Activated CD8-positive, alpha-beta T cell treated with anti-CD3 and anti-CD28 coated beads for 36 hours (primary cell): Measurements from ENCODE around the gene SYNE2. TPM values are rescaled to one million over a fixed set of nuclear protein-coding genes. Genes with fewer than 3 reads are reported as not detected.

Experiments
- ATAC-seq: fragments of 200-7000 bp; cut with Tn5 transposase; one replicate; pipeline ENCODE4 v1.10.0; 2021; ENCODE audit warnings: mild to moderate bottlenecking, moderate library complexity
- CTCF ChIA-PET: fragments of 350-600 bp; sonication (Branson Sonifier 250); formaldehyde crosslinking; loops from one replicate; lab custom pipeline; 2021; ENCODE audit warnings: antibody characterized with exemption; lab: Charles Lee
- POLR2A ChIA-PET: fragments of 350-600 bp; sonication (Branson Sonifier 250); formaldehyde crosslinking; loops from one replicate; lab custom pipeline; 2021; ENCODE audit warnings: antibody characterized with exemption; lab: Charles Lee
- DNase-seq: peaks from one replicate; pipeline ENCODE4 v3.0.0-alpha.2; 2020
- H3K27ac Mint-ChIP-seq: one replicate; pipeline ENCODE4 v1.8.0; 2021; ENCODE audit warnings: mild to moderate bottlenecking, mixed read lengths
- H3K27me3 Mint-ChIP-seq: one replicate; pipeline ENCODE4 v1.8.0; 2021; ENCODE audit warnings: mixed read lengths
- H3K36me3 Mint-ChIP-seq: one replicate; pipeline ENCODE4 v1.8.0; 2021; ENCODE audit warnings: low read depth, mixed read lengths
- H3K4me1 Mint-ChIP-seq: one replicate; pipeline ENCODE4 v1.8.0; 2021; ENCODE audit warnings: low read depth, mixed read lengths
- H3K4me3 Mint-ChIP-seq: one replicate; pipeline ENCODE4 v1.8.0; 2021; ENCODE audit warnings: mild to moderate bottlenecking, moderate library complexity, mixed read lengths
- H3K9me3 Mint-ChIP-seq: one replicate; pipeline ENCODE4 v1.8.0; 2021; ENCODE audit warnings: mixed read lengths
- intact Hi-C: fragments of 100-400 bp; cut with micrococcal nuclease; formaldehyde crosslinking; loops from one replicate; pipeline ENCODE4 v1.10.0; 2022
- total RNA-seq, 2 experiments: library from RNA; stranded (reverse); gene quantifications; one replicate each; pipeline ENCODE4 v1.2.3, GENCODE V29; 2021
- TF ChIP-seq, protein P1 (sequence below): fragments of 200-600 bp; IDR thresholded peaks from one replicate; pipeline ENCODE4 v1.8.0; 2022; ENCODE audit warnings: antibody characterized with exemption, mild to moderate bottlenecking

SYNE2 gene
- total RNA-seq, 2 experiments from 2014 or later: 28.1 to 29.0 TPM

DNA sequence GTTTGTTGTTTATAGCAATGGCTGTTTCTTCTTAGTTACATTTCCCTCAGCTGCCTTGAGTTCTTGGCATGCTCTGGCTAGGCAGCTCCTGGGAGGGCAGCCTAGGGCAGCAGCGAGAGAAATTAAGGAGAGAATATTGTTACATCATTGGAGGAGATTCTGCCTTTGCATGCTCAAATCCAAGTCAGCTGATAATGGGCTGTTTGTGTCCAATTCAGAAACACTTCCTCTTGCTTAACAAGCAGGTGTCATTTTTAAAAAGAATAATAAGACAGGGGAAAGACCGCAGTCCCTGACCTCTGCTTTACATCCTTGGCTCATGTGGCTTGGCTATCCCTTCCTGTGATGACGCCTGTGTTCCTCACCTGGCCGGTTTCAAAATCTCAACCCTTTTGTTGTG is 364.5 kb downstream of the SYNE2 start:
- TF ChIP-seq, protein P1, sequence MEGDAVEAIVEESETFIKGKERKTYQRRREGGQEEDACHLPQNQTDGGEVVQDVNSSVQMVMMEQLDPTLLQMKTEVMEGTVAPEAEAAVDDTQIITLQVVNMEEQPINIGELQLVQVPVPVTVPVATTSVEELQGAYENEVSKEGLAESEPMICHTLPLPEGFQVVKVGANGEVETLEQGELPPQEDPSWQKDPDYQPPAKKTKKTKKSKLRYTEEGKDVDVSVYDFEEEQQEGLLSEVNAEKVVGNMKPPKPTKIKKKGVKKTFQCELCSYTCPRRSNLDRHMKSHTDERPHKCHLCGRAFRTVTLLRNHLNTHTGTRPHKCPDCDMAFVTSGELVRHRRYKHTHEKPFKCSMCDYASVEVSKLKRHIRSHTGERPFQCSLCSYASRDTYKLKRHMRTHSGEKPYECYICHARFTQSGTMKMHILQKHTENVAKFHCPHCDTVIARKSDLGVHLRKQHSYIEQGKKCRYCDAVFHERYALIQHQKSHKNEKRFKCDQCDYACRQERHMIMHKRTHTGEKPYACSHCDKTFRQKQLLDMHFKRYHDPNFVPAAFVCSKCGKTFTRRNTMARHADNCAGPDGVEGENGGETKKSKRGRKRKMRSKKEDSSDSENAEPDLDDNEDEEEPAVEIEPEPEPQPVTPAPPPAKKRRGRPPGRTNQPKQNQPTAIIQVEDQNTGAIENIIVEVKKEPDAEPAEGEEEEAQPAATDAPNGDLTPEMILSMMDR: no peak
- CTCF ChIA-PET: interaction anchor here (3.4 kb wide), 1 partner anchor 10 kb away, joined by 14 read pairs; no protein-coding TSS in a partner anchor
- Mint-ChIP-seq H3K27ac (no peak overlapping the region), H3K9me3 (no peaks in the 10 kb centered on the region), H3K36me3 (peaks cover 28% of the 10 kb centered on the region), H3K4me3 (no peak overlapping the region), H3K4me1 (no peaks in the 10 kb centered on the region), H3K27me3 (no peaks in the 10 kb centered on the region)
- ATAC-seq (no peak), DNase-seq (no peak)
- POLR2A ChIA-PET: interaction anchor here (0.6 kb wide), 1 partner anchor 13 kb away, joined by 3 read pairs; no protein-coding TSS in a partner anchor
- intact Hi-C loops: no loop called here

DNA sequence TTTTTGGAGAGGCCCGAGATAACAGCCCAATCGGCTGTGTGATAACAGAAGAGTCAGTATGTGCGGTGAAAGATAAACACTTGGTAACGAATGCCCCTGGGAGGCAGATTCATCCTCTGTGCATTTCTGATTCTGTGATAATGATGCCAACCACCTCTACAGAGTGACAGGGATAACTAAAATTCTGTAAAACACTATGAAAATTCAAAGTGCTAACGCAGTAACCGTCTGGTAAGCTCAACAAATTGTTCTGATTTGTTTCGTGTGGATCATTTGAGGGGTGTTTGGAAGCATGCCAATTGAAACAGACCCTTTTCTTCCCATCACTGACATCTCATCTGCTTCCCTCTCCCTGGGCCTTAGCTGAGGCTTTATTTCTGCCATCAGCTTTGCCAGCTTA is 365.0 kb downstream of the SYNE2 start:
- intact Hi-C loops: no loop called here
- ChIA-PET CTCF (interaction anchor here (2.1 to 3.4 kb wide), 2 partner anchors 10 to 86 kb away, joined by 9 to 14 read pairs; no protein-coding TSS in a partner anchor), POLR2A (no interaction called here)
- Mint-ChIP-seq H3K4me3 (no peak overlapping the region), H3K27ac (no peak overlapping the region), H3K36me3 (peaks cover 28% of the 10 kb centered on the region), H3K9me3 (no peaks in the 10 kb centered on the region), H3K27me3 (no peaks in the 10 kb centered on the region), H3K4me1 (no peaks in the 10 kb centered on the region)
- TF ChIP-seq, protein P1: no peak
- DNase-seq (no peak), ATAC-seq (no peak)

DNA sequence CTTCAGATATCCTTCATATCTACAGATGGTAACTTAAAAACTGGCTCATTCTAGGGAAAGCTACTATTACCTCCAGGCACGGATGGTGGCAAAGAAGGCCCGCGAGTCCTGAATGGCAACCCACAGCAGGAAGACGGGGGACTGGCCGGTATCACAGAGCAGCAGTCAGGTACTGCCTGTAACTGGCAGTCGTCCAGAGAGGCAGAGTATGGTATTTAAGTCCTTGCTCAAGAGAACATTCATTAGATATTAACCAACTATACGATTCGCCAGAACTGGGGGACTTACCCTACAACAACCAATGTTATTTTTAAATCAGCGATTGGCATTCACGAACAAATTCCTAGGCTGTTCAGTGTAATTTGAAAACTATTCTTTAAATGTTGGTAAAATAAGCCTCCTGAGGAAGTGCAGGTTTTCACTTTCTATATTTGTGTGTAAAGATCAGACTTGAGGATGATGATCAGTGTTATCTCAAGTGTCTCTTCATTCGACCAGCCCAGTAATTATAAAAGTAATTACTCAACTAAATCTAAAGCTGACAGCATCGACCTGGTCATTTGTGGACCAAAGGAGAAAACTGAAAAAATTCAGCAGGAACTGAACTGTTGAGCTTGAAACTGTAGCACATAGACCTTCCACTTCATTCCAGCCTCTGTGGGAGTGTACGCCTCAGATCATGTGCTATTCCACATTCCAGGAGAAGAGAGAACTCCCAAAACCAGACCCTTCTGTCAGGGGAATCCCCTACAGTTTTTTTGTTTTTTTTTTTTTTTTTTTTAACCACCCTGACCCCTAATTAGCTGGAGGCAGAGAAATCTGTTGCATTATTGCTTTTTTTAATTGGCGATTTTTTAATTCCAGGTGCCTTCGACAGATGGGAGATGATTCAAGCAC is 365.8 kb downstream of the SYNE2 start:
- peaks cover 27% of the 10 kb centered on the region for H3K36me3 Mint-ChIP-seq
- H3K4me1 Mint-ChIP-seq: no peaks in the 10 kb centered on the region
- TF ChIP-seq, protein P1: no peak
- no peaks in the 10 kb centered on the region for H3K27me3 Mint-ChIP-seq
- no peaks in the 10 kb centered on the region for H3K9me3 Mint-ChIP-seq
- ChIA-PET CTCF (interaction anchor here (0.6 to 3.4 kb wide), 4 partner anchors 11 to 418 kb away, joined by 3 to 14 read pairs (median 6); no protein-coding TSS in a partner anchor), POLR2A (interaction anchor here (0.7 kb wide), 1 partner anchor 27 kb away, joined by 3 read pairs; no protein-coding TSS in a partner anchor)
- no peak overlapping the region for H3K27ac Mint-ChIP-seq
- ATAC-seq: no peak
- no peak overlapping the region for H3K4me3 Mint-ChIP-seq
- no peak for DNase-seq
- intact Hi-C loops: no loop called here

DNA sequence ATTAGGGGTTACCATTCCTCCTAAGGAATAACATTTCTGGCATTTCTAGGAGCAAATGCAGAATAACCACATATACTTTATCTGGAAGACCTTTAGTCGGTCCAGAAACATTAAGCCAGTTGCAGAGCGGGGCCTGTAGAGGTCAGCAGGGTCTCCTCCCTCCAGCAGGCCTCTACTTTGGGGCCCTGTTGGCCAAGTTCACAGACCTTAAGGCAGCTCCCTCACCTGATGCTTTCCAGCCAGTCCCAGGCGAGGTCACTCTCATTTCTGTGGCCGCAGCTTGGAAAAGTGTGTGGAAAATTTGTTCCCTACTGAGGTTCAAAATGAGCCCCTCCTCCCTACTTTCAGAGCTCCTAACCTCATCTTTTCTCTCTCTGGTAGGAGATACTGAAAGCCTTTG is 367.3 kb downstream of the SYNE2 start:
- ChIA-PET CTCF (interaction anchor here (0.7 kb wide), 1 partner anchor 27 kb away, joined by 3 read pairs; no protein-coding TSS in a partner anchor), POLR2A (interaction anchor here (1.4 kb wide), 1 partner anchor 16 kb away, joined by 3 read pairs; no protein-coding TSS in a partner anchor)
- peaks cover 27% of the 10 kb centered on the region for H3K36me3 Mint-ChIP-seq
- no peak overlapping the region for H3K27ac Mint-ChIP-seq
- no peaks in the 10 kb centered on the region for H3K27me3 Mint-ChIP-seq
- H3K9me3 Mint-ChIP-seq: no peaks in the 10 kb centered on the region
- DNase-seq (no peak), ATAC-seq (no peak)
- TF ChIP-seq, protein P1: no peak
- intact Hi-C loops: no loop called here
- no peak overlapping the region for H3K4me3 Mint-ChIP-seq
- no peaks in the 10 kb centered on the region for H3K4me1 Mint-ChIP-seq
